ENCODE results near the gene GLIPR2. TPM values are rescaled to one million over a fixed set of nuclear protein-coding genes. Genes with fewer than 3 reads are reported as not detected.

Gene GLIPR2
- total RNA-seq, 1 donor from 2014 or later, result 43.1 TPM

DNA sequence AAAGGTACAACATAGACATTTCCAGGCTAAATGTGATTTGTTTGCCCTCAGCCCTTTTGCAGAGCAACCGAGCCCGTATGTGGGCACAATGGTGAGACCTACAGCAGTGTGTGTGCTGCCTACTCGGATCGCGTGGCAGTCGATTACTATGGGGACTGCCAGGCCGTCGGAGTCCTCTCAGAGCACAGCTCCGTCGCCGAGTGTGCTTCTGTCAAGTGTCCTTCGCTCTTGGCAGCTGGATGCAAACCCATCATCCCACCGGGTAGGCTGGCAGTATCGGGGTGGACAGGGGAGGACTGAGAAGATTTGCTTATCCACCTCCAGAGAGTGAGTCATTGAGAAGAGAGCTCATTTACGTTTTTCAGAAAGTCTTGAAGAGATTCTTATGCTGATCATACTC lies 17.8 kb upstream of the GLIPR2 start:
- no peak for DNase-seq (ENCODE audit: low read depth)
- peaks cover 1% of the 10 kb centered on the region for H3K36me3 ChIP-seq (ENCODE audit: control insufficient read depth, insufficient read depth, low read length)
- no peaks in the 10 kb centered on the region for H3K27me3 ChIP-seq (ENCODE audit: control insufficient read depth, insufficient read depth, low read length)
- H3K4me3 ChIP-seq (ENCODE audit: low read depth, low read length), result no peak overlapping the region
- TF ChIP-seq CTCF (IDR thresholded peaks at IDR 0.05; ENCODE audit: insufficient read depth, low read length, poor library complexity, severe bottlenecking), result no peak

DNA sequence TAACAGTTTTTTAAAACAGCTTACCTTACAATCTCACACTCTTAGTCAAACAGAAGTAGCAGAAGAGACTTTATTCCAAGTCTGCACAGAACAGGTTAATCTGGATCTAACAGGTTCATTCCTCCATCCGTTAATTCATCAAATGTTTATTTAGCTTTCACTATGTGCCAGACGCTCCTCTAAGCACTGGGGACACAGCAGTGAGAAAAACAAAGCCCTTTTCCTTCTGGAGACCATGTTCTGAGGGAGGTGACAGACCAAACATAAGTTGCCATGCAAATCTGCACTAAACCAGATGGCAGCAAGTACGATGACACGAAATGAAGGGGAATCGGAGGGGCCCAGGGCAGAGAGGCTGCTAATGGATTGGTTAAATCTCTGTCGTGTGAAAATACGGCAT lies 17.1 kb upstream of the GLIPR2 start:
- no peak for DNase-seq (ENCODE audit: low read depth)
- no peak overlapping the region for H3K4me3 ChIP-seq (ENCODE audit: low read depth, low read length)
- H3K36me3 ChIP-seq (ENCODE audit: control insufficient read depth, insufficient read depth, low read length), result peaks cover 1% of the 10 kb centered on the region

DNA sequence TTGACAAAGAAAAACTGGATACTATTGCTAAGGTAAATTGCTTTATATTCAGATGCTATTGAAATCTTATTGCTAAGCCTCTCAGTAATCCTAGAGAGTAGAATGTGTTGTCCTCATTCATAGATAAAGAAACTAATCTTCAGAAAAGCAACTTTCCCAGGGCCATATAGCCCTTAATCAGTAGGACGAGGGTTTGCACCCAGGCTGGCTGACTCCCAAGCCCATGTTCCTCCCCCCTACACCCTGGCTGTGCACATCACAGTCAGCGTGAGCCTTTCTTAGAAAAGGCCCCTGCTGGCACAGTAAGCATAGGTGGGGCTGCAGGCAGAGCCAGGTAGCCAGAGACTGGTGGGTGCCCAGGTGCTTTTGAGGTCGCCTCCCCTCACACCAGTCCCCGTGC lies 15.8 kb upstream of the GLIPR2 start:
- no peak for TF ChIP-seq CTCF (IDR thresholded peaks at IDR 0.05; ENCODE audit: insufficient read depth, low read length, poor library complexity, severe bottlenecking)
- no peak overlapping the region for H3K4me3 ChIP-seq (ENCODE audit: low read depth, low read length)
- no peaks in the 10 kb centered on the region for H3K27me3 ChIP-seq (ENCODE audit: control insufficient read depth, insufficient read depth, low read length)
- H3K36me3 ChIP-seq (ENCODE audit: control insufficient read depth, insufficient read depth, low read length), result peaks cover 1% of the 10 kb centered on the region
- no peak for DNase-seq (ENCODE audit: low read depth)

More for the DNA sequence above, 17.1 kb upstream of the GLIPR2 start:
- no peaks in the 10 kb centered on the region for H3K27me3 ChIP-seq (ENCODE audit: control insufficient read depth, insufficient read depth, low read length)
- TF ChIP-seq CTCF (IDR thresholded peaks at IDR 0.05; ENCODE audit: insufficient read depth, low read length, poor library complexity, severe bottlenecking), result no peak

GRCh38 chr9:36121971-36122370 lies 14.6 kb upstream of the GLIPR2 start:
- TF ChIP-seq CTCF (IDR thresholded peaks at IDR 0.05; ENCODE audit: insufficient read depth, low read length, poor library complexity, severe bottlenecking), result no peak
- H3K36me3 ChIP-seq (ENCODE audit: control insufficient read depth, insufficient read depth, low read length), result peaks cover 1% of the 10 kb centered on the region
- no peaks in the 10 kb centered on the region for H3K27me3 ChIP-seq (ENCODE audit: control insufficient read depth, insufficient read depth, low read length)
- no peak for DNase-seq (ENCODE audit: low read depth)
- H3K4me3 ChIP-seq (ENCODE audit: low read depth, low read length), result no peak overlapping the region

DNA sequence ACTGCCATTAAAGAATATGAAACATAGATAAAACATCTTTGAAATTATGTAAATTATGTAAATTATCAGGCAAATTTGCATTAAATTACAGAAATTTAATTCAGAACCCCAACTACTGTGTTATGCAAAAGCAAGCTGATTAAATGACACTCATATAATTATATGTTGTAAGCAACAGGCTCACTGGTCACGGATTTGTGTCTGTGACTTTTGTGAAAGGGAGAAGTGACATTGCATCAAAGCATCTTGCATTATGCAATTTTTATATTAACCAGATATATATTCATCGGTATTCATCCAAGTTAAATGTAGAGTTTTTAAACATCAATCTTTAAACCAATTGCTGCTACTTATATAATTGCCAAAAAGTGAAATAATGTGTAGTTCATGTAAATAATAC lies 13.0 kb upstream of the GLIPR2 start:
- Histone ChIP-seq H3K36me3 (ENCODE audit: control insufficient read depth, insufficient read depth, low read length) (peaks cover 1% of the 10 kb centered on the region), H3K27me3 (ENCODE audit: control insufficient read depth, insufficient read depth, low read length) (no peaks in the 10 kb centered on the region), H3K4me3 (ENCODE audit: low read depth, low read length) (no peak overlapping the region)
- no peak for TF ChIP-seq CTCF (IDR thresholded peaks at IDR 0.05; ENCODE audit: insufficient read depth, low read length, poor library complexity, severe bottlenecking)
- DNase-seq (ENCODE audit: low read depth), result no peak

DNA sequence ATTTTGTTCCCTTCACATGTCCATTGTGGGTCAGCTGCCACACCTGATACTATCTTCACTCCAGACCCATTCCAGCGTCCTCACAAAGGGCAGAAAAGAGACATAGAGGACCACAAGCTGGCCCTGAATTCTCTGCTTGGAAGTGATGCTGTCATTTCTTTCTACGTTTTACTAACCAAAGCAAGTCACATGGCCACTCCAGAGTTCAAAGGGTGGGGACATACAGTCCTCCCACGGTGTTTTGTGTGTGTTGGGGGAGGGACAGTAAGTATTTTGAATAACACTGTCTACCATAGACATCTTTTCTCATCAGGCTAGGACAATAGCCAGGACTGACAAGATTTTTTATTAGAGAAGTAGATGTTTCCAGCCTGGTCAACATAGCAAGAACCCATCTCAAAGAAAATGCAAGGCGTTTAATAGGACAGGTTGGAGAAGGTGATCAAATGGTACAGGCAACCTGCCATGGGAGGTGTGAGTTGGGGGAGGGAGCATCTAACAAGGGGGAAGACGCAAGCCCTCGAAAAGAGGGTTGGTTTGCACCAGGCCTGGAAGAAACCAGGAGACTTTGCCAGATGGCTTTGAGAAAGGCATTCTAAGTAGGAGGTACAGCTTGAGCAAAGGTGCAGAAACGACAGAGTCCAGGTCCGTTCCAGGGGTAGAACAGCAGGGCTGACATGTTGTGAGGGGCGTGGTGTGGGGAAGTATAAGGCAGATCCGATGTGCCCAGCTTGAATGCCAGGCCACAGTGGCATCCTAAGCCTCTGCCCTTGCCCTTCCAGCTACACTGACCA lies 11.3 kb upstream of the GLIPR2 start:
- no peak overlapping the region for H3K4me3 ChIP-seq (ENCODE audit: low read depth, low read length)
- no peak for DNase-seq (ENCODE audit: low read depth)
- no peaks in the 10 kb centered on the region for H3K27me3 ChIP-seq (ENCODE audit: control insufficient read depth, insufficient read depth, low read length)
- TF ChIP-seq CTCF (IDR thresholded peaks at IDR 0.05; ENCODE audit: insufficient read depth, low read length, poor library complexity, severe bottlenecking), result no peak
- peaks cover 1% of the 10 kb centered on the region for H3K36me3 ChIP-seq (ENCODE audit: control insufficient read depth, insufficient read depth, low read length)
